NCI-H526 treated with DMSO at 0.1 percent for 48 hours (cell line): ENCODE measurements around the gene NCR1.
"Not testable (repeated sequence)": the region's sequence is repeated elsewhere in the genome, so short reads cannot be mapped to it uniquely, and the experiment has no call there.

ENCODE experiments used
- DNase-seq: peaks from one replicate; lab custom pipeline; 2025; lab: John Stamatoyannopoulos, UW

The NCR1 gene

GRCh38 chr19:54907899-54908298 is 2.0 kb downstream of the NCR1 start:
- DNase-seq, result not testable (repeated sequence)

GRCh38 chr19:54916822-54917221 is 10.9 kb downstream of the NCR1 start:
- DNase-seq, result no peak

DNA sequence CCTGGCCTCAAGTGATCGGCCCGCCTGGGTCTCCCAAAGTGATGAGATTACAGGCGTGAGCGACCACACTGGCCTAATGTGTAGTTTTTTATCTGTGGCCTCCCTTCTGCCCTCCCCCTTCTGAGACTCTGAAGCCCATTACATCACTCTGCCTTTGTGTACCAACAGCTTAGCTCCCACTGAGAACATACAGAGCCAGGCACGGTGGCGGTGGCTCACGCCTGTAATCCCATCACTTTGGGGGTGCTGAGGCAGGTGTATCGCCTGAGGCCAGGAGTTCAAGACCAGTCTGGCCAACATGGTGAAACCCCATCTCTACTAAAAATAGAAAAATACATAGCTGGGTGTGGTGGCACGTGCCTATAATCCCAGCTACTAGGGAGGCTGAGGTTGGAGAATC is 12.6 kb downstream of the NCR1 start:
- DNase-seq, result no peak

GRCh38 chr19:54919646-54920563 is 14.0 kb downstream of the NCR1 start:
- DNase-seq, result not testable (repeated sequence)

GRCh38 chr19:54921082-54921481 is 15.1 kb downstream of the NCR1 start:
- no peak for DNase-seq

DNA sequence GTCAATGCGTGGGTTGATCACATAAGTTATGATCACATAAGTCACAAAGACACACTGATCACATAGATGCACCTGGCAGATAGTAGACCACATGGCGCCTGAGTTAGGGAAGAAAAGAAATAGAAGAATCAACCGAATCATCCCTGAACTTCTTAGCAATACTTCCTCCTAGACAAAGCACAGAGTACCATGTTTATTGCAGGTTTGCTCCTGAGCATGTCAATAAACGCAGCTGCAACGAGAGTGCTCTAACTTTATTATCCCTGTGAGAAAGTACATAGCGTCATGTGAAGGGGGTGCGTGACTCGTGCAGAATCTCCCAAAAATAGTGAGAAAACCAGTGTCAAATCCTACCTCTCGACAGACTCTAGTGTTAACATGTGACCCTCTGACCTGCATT is 17.3 kb downstream of the NCR1 start:
- DNase-seq, result no peak

DNA sequence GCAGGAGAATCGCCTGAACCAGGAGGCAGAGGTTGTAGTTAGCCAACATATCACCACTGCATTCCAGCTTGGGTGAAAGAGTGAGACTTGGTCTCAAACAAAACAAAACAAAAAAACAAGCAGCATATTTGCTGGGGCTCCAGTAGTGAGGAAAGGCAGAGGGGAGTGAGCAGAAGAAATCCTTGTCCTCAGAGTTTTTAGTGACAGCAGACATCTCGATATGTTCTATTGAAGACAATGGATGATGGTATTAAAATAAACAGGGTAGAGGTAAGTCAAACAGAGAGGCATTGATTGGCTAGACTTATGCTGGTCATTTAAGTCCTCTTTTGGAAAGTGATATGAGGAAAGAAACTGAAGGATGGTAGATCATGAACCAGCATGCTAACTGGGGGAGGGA is 22.4 kb downstream of the NCR1 start:
- no peak for DNase-seq

DNA sequence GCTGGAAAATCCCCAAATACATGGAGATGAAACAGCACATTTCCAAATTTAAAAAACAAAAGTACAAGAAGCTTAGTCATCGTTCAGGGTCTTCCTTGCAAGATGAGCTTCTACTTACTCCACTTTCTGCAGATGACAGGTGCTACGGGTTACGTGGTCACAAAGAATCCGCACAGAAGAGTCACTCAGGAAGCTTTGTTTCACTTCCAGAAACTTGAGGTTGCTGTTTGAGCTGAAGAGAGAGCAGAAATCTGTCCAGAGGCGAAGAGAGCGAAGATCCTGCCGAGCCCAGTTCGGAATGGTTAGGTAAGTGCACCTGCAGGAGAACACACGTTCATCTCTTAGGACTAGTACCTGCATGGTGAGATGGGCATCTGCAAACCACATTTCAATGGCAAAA is 32.0 kb downstream of the NCR1 start:
- no peak for DNase-seq

DNA sequence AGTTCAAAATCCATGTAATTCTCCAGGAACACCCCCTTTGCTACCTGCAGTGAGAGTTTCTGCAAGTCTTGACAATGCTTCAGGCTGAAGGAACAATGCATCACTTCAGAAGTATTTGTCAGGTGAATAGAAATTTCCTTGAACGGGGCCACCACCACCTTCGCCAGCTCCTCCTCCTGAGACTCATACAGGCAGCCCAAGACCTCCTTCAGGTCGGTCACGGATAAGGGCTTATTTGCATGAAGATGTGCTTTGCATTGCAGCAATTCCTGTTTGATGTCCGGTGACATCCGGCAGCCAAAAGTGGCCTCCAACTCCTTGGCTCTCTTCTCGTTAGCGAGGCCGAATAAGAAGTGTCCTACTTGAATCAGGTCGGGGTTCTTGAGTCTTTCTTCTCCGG is 33.0 kb downstream of the NCR1 start:
- DNase-seq, result no peak

- DNase-seq, result not testable (repeated sequence)
Measured at GRCh38 chr19:54939538-54939937, 33.6 kb downstream of the NCR1 start.

GRCh38 chr19:54943772-54944361 is 37.9 kb downstream of the NCR1 start:
- not testable (repeated sequence) for DNase-seq

DNA sequence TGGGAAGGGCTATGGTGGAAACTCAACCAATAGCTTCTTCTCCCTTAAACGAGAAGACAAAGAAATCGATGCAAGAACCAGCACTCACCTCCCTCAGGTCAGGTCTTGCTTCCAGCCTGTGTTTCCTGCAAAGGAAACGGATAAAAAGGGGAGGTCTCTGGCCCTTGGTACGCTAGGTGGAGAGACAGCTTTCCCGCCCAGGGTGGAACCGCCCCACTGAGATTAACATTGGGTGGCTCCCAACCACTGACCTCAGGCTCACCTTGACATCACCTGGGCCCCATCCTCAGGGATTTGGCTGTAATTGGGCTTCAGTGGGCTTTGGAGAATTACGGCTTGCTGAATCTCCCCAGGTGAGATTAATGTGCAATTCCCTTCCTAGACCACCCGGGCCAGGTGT is 41.4 kb downstream of the NCR1 start, which contains the start of gene NLRP7:
Gene NLRP7, minus strand, starts transcription at position 150 of the 400 bp plus-strand sequence.
- DNase-seq, result no peak

GRCh38 chr19:54949412-54949811 is 43.5 kb downstream of the NCR1 start:
- no peak for DNase-seq

GRCh38 chr19:54950580-54950979 is 44.6 kb downstream of the NCR1 start:
- DNase-seq, result not testable (repeated sequence)

- no peak for DNase-seq
Measured at GRCh38 chr19:54952591-54953344, 46.8 kb downstream of the NCR1 start.

DNA sequence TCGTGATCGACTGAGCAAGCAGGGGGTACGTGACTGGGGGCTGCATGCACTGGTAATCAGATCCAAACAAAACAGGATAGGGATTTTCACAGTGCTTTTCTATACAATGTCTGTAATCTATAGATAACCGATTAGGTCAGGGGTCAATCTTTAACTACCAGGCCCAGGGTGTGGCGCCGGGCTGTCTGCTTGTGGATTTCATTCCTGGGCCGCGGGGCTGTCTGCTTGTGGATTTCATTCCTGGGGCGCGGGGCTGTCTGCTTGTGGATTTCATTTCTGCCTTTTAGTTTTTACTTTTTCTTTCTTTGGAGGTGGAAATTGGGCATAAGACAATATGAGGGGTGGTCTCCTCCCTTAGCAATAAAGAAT is 47.4 kb downstream of the NCR1 start:
- DNase-seq, result not testable (repeated sequence)

GRCh38 chr19:54955376-54955775 is 49.4 kb downstream of the NCR1 start:
- DNase-seq, result no peak

DNA sequence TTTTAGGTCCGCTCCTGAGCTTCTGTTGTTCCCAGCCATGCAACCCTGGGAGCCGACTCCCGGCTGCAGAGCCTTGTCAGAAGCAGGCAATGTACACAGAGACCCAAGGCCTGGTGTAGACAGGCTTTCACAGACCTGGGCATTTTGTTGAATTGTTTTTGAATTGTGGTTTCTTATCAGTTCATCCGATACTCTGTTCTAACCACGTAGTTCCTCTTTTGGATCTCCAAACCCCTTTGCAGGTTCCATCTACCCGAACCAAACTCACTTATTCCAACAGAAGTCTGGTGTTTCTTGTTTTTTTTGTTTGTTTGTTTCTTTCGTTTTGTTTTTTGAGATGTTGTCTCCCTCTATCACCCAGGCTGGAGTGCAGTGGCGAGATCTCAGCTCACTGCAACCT is 53.9 kb downstream of the NCR1 start:
- no peak for DNase-seq
